KOPT-K1 (cell line): ENCODE measurements around the gene MPPE1.
"Not testable (repeated sequence)": the region's sequence is repeated elsewhere in the genome, so short reads cannot be mapped to it uniquely, and the experiment has no call there.

ENCODE experiments used
- H3K27ac ChIP-seq: fragments of 200-600 bp; sonication (generic); 2 replicates; pipeline ENCODE4 v1.5.1; 2016; ENCODE audit warnings: antibody characterized with exemption, mild to moderate bottlenecking, low read depth, low read length; ENCODE audit not compliant: poor library complexity, severe bottlenecking
- H3K36me3 ChIP-seq: fragments of 200-600 bp; sonication (generic); 2 replicates; pipeline ENCODE4 v1.5.1; 2017; ENCODE audit warnings: antibody characterized with exemption, mild to moderate bottlenecking, low read length, moderate library complexity; ENCODE audit not compliant: insufficient read depth
- H3K9me3 ChIP-seq: fragments of 200-600 bp; sonication (generic); 2 replicates; pipeline ENCODE4 v1.5.1; 2017; ENCODE audit warnings: antibody characterized with exemption, low read length, mild to moderate bottlenecking; ENCODE audit not compliant: insufficient read depth, poor library complexity, severe bottlenecking

The MPPE1 gene

DNA sequence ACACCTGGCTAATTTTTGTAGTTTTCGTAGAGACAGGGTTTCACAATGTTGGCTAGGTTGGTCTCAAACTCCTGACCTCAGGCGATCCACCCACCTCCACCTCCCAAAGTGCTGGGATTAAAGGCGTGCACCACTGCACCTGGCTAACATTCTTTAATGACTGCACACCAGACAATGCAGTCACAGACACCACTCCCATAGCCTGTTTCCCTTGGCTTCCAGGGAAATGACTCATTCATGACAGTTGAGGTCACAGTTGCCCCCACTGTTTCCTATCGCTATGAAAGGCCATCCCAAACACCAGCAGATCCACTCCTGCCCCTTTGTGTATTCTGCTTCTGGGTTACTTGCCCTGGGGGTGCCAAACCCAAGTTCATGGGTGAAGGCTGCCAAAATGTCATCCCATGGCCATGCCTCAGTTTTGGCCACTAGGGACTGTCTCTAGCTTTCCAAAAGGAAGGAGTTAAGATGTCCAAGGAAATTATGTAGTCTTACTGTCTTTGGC is 48.2 kb downstream of the MPPE1 start:
- no peak overlapping the region for H3K27ac ChIP-seq
- peaks cover 2% of the 10 kb centered on the region; the same call in 1 of the 2 replicates for H3K36me3 ChIP-seq
- H3K9me3 ChIP-seq, result no peaks in the 10 kb centered on the region

DNA sequence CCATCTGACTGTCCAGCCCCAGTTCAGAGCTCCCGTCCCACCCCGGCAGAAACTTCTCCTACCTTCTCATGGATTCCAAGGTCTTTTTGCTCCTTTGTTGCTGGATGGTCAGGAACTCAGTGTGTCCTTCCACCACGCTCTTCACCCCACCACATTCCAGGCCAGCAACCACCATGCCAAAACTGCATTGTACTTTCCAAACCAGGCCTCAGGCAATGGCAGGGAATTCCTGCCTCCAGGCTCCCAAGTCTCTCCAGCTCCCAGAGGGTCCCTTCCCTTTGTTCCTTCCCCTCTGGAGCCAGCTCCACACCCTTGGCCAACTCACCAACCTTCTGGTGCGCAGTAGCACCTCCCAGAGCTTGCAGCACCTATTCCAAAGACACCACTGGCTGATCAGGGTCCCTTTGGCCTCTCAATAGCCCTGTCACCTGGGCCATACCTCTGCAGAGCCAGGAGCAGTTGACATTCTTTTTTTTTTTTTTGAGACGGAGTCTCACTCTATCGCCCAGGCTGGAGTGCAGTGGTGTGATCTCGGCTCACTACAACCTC is 48.8 kb downstream of the MPPE1 start:
- H3K9me3 ChIP-seq, result no peaks in the 10 kb centered on the region
- H3K27ac ChIP-seq, result no peak overlapping the region
- H3K36me3 ChIP-seq, result peaks cover 6% of the 10 kb centered on the region; the same call in 1 of the 2 replicates

DNA sequence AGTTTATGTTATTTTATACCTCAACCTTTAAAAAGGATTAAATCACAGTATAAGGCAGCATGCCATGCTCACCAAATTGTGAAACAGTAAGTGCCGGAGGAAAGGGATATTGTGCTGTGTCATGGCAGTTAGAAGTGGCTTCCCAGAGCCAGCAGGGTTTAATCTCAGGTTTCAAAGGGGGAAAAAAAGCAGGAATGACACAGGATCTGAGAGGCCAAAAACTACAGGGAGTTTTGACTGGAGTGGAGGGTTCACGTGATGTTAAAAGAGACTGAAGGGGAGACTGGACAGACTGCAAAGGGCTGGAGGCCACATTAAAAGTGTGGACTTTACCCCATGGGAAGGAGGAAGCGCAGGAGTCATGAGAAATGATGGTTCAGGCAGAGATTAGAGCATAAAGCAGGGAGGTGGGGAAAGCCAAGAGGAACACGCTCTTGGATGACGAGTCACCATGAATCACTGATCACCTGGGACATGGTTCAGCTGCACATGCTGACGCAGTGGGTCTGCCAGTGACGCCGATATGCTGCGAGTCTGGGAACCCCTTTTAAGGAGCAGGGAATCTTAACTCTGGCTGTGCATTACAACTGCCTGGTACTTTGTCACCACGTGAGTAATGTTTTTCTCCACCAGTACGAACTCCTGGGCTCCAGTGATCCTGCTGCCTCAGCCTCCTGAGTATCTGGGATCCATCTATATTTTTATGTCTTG is 50.8 kb downstream of the MPPE1 start:
- H3K27ac ChIP-seq, result no peak overlapping the region
- H3K36me3 ChIP-seq, result peaks cover 11% of the 10 kb centered on the region
- H3K9me3 ChIP-seq, result no peaks in the 10 kb centered on the region

DNA sequence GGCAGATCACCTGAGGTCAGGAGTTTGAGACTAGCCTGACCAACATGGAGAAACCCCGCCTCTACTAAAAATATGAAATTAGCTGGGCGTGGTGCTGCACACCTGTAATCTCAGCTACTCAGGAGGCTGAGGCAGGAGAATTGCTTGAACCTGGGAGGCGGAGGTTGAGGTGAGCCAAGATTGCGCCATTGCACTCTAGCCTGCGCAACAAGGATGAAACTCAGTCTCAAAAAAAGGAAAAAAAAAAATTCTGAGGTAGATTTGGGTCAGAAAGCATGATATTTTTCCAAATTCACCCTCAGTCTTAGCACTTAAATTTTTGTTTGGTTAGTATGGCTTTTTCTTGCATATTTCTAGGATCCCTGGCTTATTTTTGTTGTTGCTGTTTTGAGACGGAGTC is 53.6 kb downstream of the MPPE1 start:
- not testable (repeated sequence) for H3K9me3 ChIP-seq, H3K27ac ChIP-seq
- H3K36me3 ChIP-seq, result peaks cover 11% of the 10 kb centered on the region

DNA sequence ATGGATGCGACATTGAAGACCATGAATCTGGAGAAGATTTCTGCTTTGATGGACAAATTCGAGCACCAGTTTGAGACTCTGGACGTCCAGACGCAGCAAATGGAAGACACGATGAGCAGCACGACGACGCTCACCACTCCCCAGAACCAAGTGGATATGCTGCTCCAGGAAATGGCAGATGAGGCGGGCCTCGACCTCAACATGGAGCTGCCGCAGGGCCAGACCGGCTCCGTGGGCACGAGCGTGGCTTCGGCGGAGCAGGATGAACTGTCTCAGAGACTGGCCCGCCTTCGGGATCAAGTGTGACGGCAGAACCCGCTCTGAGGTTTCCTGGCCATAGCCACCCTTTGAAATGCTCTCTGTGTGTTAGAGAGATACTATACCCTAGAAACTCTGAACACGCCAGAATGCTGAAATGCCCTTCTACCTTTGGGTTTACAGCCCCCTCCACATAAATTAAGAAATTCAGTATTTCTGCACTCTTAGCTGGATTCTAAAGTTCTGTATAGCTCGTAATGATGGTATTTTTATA is 56.2 kb downstream of the MPPE1 start:
- Histone ChIP-seq H3K9me3 (no peaks in the 10 kb centered on the region), H3K27ac (peak overlapping the region; percentile 69), H3K36me3 (peaks cover 11% of the 10 kb centered on the region)

DNA sequence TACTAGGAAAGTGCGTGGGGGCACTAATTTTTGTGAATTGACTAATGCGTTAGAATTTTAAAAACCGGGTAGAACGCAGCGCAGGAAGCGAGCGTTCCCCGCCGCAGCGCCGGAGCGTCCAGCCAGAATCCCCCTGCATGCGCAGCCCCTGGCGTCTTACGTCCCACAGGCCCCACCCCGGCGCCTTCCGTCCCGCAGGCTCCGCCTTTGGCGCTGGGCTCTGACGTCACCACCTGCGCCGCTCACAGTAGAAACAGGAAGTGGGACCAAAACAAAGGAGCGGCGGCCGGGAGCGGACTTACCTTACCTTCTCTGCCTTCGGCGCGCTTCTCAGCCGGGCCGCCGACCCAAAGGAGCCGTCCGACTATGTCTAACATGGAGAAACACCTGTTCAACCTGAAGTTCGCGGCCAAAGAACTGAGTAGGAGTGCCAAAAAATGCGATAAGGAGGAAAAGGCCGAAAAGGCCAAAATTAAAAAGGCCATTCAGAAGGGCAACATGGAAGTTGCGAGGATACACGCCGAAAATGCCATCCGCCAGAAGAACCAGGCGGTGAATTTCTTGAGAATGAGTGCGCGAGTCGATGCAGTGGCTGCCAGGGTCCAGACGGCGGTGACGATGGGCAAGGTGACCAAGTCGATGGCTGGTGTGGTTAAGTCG is 56.8 kb downstream of the MPPE1 start, which contains the start of gene CHMP1B:
CHMP1B (plus strand) TSS at position 268 of the 660 bp plus-strand sequence; CDS start at position 367, 99 bp downstream.
- Histone ChIP-seq H3K36me3 (peaks cover 11% of the 10 kb centered on the region), H3K9me3 (no peaks in the 10 kb centered on the region), H3K27ac (peak within 1 kb of the TSS; percentile 69)

DNA sequence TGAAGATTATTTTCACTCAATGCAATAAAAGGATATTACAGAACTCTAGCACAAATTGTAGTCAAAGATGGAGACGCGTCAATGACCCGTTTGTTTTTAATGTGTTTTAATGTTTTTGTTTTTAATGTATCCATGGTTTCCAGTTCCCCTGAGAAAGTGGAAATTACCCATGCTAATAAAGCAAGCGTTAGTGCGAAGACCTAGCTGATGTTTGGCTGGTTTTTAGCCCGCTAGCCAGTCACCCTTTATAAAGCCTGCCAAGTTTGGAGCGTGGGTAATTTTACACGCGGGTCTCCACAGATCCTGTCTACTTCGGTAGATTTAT is 57.3 kb downstream of the MPPE1 start:
- Histone ChIP-seq H3K27ac (peak overlapping the region; percentile 69), H3K9me3 (no peaks in the 10 kb centered on the region), H3K36me3 (peaks cover 11% of the 10 kb centered on the region)

DNA sequence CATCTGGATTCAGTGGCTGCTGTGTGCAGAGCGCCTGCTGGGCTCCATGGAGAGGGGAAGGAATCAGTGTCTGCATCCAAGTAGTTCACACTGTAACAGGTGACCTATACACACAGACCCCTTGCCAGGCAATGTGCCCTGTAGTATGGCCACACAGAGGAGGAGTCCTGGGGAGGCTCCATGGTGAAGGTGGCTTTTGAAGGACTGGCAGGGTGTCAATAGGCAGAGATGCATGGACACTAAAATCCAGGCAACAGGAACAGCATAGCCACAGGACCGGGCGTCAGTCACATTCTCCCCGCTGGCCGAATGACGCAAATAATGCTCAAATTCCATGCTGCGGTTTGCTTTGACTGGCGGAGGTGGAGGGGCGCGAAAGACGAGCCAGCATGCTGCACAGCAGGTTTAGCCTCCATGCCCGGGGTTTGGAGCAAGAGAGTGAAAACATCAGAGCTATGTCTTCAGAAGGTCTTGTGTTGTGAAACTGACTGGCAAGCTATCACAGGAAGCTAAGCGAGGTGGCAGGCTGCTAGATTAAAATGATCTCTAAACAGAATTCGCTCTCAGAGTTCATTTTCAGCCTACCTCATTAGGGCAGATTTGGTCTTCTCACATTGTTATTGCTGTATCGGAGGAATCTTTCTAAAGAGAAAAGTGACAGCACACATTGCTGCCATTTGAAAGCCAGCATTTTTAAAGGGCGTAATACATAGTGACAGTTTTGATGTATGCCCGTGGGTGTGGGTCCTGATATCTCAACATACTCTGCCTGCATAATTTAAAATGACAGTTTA is 58.1 kb downstream of the MPPE1 start:
- Histone ChIP-seq H3K36me3 (peaks cover 10% of the 10 kb centered on the region), H3K9me3 (no peaks in the 10 kb centered on the region), H3K27ac (no peak overlapping the region)

DNA sequence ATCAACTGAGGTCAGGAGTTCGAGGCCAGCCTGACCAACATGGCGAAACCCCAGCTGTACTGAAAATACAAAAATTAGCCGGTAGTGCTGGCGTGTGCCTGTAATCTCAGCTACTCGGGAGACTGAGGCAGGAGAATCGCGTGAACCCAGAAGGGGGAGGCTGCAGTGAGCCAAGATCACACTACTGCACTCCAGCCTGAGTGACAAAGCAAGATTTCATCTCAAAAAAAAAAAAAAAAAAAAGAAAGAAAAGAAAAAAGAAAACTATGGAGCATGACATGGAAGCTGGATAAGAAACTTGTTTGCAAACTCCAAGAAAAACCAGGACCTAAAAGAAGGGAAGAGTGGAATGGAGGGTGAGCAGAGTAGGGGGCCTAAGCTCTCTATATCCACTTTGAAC is 58.8 kb downstream of the MPPE1 start:
- H3K9me3 ChIP-seq, result no peaks in the 10 kb centered on the region
- H3K27ac ChIP-seq, result no peak overlapping the region
- H3K36me3 ChIP-seq, result peaks cover 6% of the 10 kb centered on the region; the same call in 1 of the 2 replicates

DNA sequence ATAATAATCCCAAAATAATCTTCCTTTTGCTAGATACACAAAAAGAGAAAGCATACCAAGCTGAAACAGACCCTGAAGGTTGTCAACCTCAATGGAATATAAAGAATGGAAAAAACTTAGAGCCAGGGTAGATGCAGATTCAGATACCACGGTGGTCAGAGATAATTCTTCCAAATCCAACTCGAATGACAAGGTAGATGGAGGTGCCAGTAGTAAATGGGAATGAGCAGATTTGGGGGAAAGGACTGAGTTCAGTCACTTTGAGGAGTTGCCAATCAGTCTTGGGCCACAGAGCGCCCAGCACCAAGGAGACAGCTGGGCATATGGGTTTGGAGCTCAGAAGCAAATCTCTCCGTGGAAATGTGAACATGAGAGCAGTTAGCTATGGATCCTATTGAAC is 60.3 kb downstream of the MPPE1 start:
- Histone ChIP-seq H3K9me3 (no peaks in the 10 kb centered on the region), H3K36me3 (no peaks in the 10 kb centered on the region), H3K27ac (no peak overlapping the region)

DNA sequence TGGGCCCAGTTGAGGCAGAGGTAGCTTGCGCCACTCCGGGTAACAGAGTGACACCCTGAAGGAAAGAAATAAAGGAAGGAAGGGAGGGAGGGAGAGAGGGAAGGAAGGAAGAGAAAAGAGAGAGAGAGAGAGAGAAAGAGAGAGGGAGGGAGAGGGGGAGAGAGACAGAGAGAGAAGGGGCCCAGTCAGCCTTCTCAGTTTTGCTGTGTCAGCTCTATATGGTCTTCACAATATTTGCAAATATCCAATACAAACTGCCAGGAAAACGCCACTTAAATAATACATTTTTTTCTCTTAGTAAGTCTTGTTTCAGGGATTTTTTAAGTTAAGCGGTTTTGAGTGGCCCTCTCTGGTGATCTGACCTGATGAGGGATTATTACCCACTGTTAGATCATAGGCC is 62.5 kb downstream of the MPPE1 start:
- Histone ChIP-seq H3K36me3 (no peaks in the 10 kb centered on the region), H3K27ac (no peak overlapping the region), H3K9me3 (no peaks in the 10 kb centered on the region)

DNA sequence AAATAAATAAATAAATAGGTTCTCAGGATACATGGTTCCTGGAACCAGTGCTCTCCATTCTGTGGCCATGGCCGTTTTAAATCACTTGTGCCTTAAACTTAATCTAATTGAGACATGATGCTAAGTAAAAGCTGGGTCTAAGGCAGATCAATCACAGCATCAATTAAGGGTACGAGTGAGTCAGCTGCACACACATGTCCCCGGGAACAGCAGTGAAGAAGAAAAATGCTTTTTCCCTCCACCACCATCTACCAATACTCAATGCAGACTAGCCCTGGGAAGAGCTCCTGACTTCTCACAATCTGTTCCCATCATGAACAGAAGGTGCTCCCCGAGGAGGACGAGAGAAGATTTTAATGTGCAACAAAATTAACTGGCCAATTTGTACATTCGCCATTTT is 63.7 kb downstream of the MPPE1 start:
- Histone ChIP-seq H3K27ac (no peak overlapping the region), H3K9me3 (no peaks in the 10 kb centered on the region), H3K36me3 (no peaks in the 10 kb centered on the region)

DNA sequence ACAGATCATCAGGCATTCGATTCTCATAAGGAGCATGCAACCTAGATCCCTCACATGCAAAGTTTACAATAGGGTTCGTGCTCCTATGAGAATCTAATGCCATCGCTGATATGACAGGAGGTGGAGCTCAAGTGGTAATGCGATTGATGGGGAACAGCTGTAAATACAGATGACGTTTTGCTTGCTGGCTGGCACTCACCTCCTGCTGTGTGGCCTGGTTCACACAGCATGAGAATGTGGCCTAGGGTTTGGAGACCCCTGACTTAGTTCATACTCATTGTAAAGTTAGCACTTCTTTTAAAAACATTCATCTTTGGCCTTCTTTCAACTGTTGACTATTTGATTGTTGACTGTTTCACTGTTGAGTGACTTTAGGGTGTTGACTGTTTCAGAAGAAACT is 65.6 kb downstream of the MPPE1 start:
- H3K9me3 ChIP-seq, result no peaks in the 10 kb centered on the region
- no peak overlapping the region for H3K27ac ChIP-seq
- H3K36me3 ChIP-seq, result no peaks in the 10 kb centered on the region

DNA sequence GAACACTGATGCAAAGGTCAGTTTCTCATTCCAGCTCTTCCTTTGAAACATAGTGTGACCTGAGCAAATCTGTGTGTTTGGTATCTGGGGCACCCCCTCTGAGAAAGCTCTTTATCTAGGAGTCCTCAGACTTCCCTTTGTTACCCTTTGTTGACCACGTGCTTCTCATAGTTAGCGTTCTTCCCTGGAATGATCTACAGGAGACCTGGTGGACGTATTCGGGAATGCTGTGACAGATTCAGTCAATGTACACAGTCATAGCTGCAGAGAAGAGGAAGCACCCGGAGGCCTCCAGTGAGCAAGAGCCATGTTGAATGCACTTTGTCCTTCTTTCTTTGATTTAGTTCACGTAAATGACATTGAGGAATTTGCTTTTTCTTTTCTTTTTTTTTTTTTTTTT is 67.6 kb downstream of the MPPE1 start:
- Histone ChIP-seq H3K36me3 (no peaks in the 10 kb centered on the region), H3K9me3 (no peaks in the 10 kb centered on the region), H3K27ac (no peak overlapping the region)

DNA sequence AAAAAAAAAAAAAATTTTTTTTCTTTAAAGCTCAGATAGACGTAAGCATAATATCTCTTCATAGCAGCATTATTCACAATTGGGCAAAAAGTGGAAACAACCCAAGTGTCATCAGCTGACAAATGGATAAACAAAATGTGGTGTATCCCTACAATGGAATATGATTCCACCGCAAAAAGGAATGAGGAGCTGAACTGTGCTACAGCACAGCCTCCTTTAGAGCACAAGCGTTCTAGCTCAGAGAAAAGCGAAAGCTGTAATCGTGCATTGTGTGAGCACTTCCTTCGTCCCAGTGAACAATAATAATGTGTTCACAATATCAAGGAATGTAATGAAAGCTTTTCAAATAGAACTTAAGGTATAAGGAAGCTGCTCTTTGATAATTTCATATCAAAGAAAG is 68.6 kb downstream of the MPPE1 start:
- Histone ChIP-seq H3K36me3 (no peaks in the 10 kb centered on the region), H3K27ac (no peak overlapping the region), H3K9me3 (no peaks in the 10 kb centered on the region)
